SW 1271 (cell line): ENCODE data around the gene CSNK1G1.
A peak's percentile ranks its signal among the peaks of the same experiment; 100 is the strongest.
"Not testable (repeated sequence)": the region's sequence is repeated elsewhere in the genome, so short reads cannot be mapped to it uniquely, and the experiment has no call there.

Source experiments
- DNase-seq, 2 experiments: peaks; one replicate each; lab custom pipeline; 2025; lab: John Stamatoyannopoulos, UW

The CSNK1G1 gene

DNA sequence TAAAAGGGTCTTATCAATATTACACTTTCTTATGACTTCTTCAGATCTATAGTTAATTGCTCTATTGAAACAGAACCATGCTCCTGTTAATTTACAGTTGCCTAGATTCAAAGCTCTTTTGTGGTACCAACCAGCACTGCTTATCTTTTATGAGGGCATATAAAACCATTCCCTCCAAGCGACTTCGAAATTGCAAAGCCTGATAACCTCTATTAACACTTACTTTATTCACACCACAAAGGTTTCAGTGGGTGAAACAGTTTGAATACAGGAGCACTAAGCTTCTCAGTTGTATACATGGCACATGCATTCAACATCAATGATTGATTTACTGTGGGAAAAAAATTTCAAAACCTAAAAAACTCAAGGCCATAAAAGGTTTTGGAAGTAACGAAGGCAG lies 118.3 kb downstream of the CSNK1G1 start:
- no peak for DNase-seq

DNA sequence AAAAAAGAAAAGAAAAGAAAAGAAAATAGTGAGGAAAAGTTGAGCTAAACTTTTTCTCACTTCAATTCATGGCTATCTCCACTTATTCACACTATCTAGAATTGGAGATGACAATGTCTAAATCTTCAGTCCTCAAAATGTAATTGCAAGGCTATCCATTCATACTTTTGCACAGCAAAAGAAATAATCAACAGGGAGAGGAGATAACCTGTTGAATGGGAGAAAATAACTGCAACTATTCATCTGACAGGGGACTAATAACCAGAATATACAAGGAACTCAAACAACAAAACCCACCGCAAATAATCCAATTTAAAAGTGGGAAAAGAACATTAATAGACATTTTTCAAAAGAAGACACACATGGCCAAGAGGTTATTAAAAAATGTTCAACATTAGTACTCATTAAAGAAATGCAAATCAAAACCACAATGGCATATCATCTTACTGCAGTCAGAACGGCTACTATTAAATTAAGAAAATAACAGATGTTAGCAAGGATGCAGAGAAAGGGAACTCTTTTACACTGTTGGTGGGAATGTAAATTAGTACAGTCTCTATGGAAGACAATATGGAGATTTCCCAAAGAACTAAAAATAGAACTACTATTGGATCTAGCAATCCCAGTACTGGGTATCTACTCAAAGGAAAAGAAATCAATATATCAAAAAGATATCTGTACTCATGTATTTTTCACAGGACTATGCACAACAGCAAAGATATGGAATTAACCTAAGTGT lies 119.6 kb downstream of the CSNK1G1 start:
- DNase-seq: no peak

DNA sequence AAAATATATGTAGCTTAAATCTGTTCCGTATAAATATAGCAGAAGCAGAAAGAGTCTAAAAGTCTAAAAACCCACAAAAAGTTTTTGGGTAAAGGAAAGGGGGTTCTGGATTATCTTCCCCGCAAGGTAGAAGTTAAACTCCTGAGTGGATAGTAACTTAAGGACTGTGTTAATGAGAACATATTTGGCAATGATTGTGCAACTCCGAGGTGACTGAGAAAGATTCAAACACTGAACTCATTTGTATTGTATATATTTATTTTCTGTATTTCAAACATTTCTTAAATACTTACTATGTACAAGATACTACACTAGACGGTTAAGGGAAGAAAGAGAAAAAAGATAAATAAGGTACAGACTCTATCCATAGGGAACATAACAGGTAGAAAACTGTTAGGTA lies 120.4 kb downstream of the CSNK1G1 start:
- DNase-seq: no peak

DNA sequence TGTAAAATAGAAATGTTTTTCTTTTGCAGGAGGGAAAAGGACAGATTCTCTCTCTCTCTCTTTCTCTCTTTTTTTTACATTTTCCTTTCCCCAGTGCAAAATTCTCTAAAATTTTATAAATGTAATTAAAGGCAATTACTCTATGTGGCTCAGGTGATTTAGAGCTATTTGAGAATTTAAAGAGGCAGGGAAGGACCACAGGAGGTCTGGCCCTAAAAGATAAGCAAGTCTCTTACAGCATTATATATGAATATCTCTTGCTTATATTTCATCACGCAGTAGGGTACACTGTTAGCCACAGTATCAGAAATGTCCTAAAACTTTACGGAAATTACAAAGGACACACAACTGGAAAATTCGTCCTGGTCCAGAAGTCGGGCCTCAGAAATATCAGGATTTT lies 122.7 kb downstream of the CSNK1G1 start:
- no peak for DNase-seq

DNA sequence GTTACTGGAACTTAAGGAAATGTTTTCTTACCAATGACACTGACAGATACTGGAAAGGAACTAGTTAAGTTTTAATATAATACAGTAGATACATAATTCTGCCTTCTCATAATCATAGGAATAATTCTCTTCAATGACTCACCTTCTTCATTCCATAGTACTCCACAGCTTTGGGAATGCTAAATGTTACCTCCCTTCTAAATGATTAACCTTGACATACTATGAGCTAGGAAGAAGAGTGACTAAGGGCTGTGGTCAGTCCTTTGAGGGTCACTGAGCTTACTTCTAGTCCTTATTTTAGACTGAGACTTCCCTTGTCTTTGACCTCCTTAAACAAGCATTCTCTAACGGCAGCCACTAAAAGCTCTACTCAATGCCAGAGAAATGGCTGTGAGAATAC lies 123.6 kb downstream of the CSNK1G1 start:
- DNase-seq: peak in 1 of 2 experiments; percentile 50

DNA sequence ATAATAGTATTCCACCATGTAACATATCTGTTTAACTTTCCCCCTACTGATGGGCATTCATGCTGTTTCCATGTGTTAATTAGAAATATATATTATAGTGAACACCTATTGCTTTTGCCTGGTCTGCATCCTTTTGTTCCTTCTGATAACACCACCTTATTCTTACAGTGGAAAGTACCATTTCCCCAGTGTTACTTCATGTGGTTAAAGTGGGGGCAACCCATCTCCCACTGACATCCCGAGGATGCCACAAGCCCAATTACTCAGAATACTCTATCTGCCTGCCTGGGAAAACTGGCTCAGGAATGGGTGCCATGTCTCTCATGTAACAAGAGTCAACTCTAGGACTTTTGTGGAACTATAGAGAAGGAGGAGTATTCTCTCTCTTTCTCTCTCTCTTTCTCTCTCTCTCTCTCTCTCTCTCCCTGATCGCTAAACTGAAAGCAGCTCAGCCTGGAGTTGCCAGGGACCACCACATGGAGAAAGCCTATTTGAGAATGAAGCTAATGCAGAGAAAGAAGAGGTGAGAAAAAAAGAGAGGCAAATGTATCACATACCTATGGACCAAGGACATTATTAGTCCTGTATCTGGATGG lies 126.7 kb downstream of the CSNK1G1 start:
- no peak for DNase-seq

DNA sequence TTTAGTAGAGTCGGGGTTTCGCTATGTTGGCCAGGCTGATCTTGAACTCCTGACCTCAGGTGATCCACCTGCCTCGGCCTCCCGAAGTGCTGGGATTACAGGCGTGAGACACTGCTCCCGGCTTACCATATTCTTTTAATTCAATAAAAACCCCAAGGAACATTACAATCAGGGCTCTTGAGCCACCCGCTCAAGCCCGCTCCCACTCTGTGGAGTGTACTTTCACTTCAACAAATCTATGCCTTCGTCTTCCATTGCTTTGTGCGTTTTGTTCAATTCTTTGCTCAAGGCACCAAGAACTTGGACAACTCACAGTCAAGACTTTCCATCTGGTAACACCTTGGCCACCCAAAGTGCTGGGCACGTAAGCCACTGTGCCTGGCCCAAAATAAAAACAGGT lies 130.2 kb downstream of the CSNK1G1 start:
- no peak for DNase-seq

DNA sequence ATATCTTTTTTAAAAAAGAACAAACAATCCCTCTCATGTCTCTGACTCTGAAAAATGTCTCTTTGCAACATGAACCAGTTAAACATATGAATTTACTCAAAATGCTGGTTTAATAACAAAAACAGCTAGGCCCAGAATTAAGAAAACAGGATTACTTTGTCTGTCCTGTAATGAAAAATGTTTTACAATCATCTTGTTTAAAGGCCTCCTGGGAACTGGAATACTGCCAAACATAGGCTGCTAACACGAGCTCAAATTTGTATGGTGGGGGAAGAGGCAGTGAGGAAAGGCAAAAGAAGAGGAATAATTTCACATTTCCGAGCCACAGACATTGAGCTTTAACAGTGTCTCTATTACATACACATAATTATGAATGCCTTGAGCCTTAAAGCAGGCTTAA lies 131.5 kb downstream of the CSNK1G1 start:
- DNase-seq: no peak

DNA sequence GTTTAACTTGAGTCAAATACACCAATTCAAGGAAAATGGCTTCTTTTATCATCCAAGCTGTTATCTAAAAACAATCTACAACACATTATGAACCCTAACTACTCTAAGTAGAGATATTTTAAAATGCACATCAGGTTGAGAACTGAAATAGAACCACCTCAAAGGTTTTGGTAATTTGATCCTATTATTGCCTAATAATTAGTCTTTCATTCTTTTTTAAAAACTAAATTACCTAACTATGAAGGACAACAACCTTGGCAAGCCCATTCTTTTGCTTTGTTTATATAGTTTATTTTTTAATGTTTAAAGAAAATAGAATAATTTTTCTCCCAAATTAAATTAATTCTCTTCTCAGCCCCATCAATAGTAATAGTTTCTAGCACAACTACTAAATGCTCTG lies 132.1 kb downstream of the CSNK1G1 start:
- no peak for DNase-seq

DNA sequence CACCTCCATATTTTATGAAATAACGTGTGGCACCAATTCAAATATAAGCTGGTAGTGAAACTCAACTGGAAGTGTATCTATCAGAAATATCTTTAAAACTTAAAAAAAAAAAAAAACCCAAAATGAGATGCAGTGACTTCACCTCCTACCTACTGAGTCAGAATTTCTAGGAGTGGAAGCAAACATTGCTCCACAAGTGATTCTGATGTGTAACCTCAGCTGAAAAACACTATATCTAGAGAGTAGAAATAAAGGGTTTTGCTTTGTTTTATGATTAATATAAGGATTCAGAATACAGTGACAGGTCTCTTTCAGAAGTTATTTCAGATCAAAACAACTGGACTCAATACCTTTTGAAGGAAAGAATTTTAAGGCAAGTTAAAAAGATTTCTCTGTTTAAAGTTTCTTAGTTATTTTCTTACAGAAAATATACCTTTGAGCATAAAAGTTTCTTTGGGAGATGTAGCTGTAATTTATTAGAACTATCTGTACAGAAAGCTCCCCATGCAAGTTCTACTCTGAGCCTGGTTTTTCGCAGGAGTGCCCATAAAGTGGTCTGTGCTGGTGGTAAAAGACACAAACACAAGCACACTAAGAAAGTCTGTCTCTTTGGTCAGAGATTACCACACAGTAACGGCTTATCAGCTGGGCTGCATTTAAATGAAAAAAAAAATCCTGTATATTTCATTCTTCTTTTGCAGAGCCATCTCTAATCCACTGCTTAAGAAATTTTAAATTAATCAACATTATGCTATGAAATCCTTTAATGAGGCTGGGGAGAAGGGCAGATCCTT lies 133.2 kb downstream of the CSNK1G1 start:
- DNase-seq: no peak

DNA sequence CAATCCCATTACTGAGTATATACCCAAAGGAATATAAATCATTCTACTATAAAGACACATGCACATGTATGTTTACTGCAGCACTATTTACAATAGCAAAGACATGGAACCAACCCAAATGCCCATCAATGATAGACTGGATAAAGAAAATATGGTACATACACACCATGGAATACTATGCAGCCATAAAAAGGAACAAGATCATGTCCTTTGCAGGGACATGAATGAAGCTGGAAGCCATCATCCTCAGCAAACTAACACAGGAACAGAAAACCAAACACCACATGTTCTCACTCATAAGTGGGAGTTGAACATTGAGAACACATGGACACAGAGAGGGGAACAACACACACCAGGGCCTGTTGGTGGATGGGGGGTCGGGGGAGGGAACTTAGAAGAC lies 134.1 kb downstream of the CSNK1G1 start:
- not testable (repeated sequence) for DNase-seq

DNA sequence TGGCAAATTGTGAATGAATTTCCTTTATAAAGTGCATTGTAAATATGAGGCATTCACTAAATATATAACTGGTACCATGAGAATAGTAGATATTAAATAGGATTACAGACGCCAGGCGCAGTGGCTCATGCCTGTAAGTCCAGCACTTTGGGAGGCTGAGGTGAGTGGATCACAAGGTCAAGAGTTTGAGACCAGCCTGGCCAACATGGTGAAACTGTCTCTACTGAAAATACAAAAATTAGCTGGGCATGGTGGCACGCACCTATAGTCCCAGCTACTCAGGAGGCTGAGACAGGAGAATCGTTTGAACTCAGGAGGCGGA lies 138.6 kb downstream of the CSNK1G1 start:
- not testable (repeated sequence) for DNase-seq

DNA sequence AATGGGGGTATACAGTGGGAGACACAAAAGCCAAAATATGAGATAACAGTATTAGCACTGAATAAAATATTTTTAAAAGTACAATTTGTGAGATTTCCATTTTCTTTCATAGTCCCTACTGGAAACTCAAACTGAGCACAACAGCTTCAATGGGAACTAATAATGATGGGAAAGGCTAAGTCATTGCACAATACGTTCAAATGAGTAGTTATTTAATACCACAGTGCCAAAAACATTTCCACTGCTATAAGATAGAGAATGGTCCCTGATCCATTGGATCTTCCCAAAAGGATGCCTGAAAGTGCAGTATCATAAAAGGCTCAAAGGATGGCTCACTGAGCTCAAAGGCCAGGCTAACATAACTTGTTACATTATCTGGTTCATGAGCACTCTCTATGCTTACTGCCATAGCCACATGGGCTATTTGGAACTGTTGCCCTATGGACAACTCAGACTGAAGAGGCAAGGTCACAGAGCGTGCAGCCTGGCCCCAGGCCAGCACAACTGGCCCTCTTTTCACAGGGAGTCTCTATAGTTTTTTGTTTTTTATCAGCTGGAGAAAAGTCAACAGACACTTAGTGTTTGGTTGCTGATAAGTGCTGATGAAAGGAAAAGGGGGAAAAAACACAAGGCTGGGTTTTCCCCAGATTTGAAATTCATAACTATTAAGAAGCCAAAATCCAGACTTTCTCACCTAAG lies 139.1 kb downstream of the CSNK1G1 start:
- DNase-seq: no peak

DNA sequence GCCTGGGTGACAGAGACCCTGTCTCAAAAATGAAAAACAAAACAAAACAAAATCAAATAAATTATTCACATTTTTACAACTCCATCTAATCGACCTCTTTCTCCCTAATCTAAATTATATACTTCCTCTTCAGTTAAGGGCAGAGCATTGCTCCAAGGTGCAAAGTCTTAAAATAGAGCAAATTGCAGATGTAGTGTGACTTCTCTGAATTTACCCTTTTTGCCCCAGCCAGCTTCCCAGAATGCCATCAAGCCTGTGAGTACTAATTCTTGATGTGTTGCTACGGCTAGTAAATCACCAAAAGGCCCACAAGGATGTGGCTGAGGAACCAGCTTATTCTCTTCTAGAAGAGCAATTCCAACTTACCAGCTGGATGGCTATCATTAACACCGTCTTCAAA lies 139.8 kb downstream of the CSNK1G1 start:
- no peak for DNase-seq

DNA sequence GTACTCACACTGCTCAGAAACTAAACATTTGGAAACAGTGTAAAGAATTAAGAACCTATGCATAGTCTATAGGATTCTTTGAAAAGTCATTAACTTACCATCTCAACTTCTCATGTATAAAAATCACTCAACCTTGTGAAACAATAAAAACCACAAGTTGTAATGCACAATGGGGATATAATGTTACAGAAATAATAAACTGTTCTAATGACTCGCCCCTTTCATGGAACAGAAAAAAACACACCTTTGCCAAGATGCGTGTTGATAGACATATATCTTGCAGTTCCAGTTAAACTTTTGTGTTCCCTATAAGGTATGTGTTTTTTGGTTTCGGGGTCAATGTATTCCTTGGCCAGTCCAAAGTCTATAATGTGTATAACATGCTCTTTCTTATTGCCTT lies 142.3 kb downstream of the CSNK1G1 start:
- no peak for DNase-seq

DNA sequence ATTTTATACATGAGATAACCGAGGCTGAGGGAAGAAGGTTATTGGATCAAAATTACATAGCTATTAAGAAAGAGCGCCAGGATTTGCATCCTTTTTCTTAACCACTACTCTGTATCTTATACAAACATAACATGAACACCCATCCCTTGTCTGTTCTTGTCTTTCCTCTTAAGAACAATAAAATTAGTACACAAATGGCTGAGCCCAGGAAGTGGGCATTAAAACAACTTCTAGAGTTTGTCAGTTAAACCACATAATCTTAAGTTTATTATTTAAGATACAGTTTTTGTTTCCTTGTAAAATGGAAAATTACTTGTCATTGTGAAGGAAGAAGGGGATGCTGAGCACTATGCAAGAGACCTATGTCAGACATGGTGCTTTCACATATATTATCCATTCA lies 144.3 kb downstream of the CSNK1G1 start:
- no peak for DNase-seq

DNA sequence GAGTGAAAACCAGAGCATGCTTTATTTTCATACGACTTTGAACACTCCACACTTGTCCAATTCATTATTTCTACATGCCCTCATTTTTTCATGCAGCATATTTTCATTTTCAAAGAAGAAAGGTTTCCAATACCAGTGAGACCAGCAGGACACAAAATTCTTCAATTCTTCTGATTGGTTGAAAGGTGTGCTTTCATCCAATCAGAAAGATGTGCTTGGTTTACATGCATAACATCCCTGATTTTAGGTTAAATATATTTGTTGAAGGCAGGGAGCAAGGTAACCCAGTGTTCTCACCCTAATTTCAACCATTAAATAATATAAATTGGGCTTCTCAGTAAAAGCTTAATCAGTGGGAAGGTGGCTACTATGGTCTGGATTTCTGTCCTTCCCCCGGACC lies 145.6 kb downstream of the CSNK1G1 start:
- DNase-seq: no peak

DNA sequence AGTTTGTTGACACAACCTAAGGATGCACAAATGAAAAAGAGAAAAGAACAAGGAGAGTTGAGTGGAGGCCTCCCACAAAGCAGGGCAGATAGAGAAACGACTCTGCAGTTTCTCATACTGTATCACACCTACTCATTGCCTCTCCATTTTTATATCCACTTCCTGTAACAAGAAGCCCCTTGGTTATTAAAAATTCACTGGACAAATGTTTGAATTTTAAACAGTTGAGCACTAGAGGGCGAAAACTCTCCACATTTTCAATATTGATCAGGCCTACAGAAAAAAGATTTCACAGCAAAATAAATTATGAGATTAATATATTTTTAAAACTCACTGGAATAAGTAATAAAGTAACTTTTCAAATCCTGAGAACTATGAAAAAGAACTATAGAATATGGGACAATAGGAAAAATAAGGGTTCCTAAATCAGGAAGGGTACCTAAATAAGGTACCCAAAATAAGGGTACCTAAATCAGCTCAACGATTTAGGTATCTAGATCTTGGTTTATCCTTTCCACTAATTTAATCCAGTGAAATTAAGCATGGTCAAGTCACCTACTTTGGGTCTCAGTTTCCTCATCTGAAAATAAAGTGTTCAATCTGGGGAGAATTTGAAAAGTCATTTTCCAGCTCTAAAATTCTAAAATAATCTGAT lies 146.2 kb downstream of the CSNK1G1 start:
- peak in 1 of 2 experiments; percentile 54 for DNase-seq

DNA sequence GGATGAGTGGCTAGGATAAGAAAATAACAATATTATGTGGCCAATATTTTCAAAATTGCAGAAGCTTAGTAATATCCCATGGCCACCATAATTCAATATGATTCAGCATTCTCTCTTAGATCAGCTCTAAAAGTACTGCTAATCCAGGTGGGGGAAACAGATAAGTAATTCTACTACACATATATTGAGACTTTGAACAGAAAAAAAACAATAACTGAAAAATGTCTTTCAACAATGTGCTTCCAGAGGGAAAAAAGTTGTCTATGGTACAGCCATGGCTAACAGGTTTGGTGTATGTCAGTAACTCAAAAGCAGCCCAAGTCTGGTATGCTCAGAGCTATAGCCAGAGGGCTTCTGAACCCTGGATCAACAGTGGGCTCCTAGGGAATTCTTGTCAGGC lies 150.8 kb downstream of the CSNK1G1 start:
- no peak for DNase-seq

DNA sequence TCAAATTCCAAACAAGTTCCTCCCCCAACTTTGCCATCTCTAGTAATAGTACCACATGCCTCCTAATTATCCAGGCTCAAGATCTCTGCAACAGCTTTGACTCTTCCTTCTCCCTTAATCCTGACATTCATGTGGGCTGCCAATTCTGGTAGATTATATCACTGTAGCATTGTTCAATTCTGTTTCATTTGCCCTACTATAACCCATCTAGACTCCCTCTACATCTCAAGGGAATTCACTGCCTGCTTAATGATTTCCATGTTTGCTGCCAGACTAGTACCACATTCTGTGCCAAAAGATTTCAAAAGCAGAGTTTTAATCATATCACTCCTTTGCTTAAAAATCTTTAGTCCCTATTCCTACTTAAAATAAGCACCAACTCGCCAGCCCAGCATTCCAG lies 158.5 kb downstream of the CSNK1G1 start:
- DNase-seq: no peak

DNA sequence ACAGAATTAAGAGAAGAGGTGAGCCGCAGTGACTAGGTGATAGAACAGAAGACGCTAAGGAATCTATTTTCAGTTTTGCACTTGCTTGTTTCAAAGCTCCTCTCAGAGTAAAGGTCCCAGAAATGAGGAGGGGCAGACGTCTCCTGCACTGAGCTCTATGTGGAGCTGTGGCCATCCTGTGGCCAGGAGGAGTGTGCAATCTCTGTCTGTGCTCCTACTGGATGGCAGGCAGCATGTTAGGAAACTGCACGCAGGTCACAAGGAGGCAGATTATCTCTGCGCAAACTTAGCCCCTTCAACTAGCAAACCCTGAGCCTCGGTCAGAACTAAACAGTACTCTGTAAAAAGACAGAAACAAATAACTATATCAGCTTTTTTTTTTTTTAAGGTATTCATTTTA lies 162.0 kb downstream of the CSNK1G1 start:
- no peak for DNase-seq
